Hair follicular keratinocyte (primary cell): ENCODE measurements around the gene SGCB. TPM values are rescaled to one million over a fixed set of nuclear protein-coding genes. Genes with fewer than 3 reads are reported as not detected.

Experiments
- total RNA-seq: library from RNA; depleted of rRNA; stranded (reverse); fragments of >200 nt; gene quantifications from 2 replicates; pipeline ENCODE4 v1.2.3, GENCODE V29; 2015

SGCB gene, protein sequence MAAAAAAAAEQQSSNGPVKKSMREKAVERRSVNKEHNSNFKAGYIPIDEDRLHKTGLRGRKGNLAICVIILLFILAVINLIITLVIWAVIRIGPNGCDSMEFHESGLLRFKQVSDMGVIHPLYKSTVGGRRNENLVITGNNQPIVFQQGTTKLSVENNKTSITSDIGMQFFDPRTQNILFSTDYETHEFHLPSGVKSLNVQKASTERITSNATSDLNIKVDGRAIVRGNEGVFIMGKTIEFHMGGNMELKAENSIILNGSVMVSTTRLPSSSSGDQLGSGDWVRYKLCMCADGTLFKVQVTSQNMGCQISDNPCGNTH
- 9.0 and 18.1 TPM in 2 replicates for total RNA-seq

DNA sequence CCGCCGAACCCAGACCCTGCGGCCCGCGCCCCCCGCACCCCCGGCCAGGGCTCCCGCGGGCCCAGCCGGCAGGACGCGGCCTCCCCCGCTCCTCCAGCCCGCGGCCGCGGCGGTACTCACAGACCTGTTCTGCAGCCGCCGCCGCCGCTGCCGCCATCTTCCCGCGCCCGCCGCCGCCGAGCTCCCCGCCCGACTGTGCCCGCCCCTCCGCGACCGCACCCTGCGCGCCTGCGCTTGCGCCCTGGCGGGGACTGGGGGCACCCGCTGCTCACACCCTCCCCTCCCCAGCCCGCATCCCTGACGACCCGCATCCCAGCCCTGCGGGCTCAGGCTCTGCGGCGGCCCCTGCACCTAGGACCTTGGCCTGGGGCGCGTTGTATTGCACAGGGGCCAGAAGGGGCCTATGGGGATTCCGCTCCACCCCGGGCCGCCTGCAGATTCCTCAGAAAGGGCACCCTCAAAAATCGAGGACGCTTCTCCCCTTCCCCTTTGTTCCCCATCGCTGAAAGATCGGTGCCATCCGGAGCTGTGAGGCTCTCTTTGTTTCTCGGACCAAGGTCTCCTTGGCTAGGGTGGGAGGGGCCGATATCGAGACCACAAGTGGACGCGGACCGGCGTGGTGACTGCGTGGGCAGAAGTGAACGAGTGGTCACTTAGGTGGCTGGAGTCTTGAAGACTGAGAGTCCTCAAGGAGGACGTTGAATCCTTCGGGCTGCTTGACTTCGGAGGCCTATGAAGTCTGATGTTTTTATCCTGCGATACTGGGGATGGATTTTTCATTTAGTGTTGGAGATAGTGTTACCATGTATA is at the start of gene SGCB:
Gene SGCB, minus strand, starts transcription at position 197 of the 810 bp plus-strand sequence. Its CDS starts 40 bp downstream, at position 157.

DNA sequence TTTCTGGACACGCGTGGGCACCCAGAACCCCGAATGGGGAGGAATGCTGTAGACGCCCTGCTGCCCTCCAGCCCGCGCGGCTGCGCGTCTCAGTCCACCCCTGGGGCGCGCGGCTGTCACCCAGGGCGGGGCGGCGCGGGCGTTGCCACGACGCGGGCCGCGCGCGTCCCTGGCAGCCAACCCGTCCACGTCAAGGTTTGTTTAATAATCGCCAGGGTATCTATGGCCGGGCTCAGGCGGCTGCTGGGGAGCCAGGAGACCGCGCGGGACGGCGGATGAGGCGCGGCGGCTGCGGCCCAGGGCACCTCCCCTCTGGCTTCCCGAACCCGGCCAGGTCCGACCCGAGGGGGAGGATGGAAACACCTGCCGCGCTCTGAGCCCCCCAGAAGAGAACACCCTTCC is 13.1 kb upstream of the SGCB start, which contains the start of gene SPATA18:
Gene SPATA18, plus strand, starts transcription at position 92 of the 402 bp plus-strand sequence. CDS start 401 bp downstream, outside the sequence.

DNA sequence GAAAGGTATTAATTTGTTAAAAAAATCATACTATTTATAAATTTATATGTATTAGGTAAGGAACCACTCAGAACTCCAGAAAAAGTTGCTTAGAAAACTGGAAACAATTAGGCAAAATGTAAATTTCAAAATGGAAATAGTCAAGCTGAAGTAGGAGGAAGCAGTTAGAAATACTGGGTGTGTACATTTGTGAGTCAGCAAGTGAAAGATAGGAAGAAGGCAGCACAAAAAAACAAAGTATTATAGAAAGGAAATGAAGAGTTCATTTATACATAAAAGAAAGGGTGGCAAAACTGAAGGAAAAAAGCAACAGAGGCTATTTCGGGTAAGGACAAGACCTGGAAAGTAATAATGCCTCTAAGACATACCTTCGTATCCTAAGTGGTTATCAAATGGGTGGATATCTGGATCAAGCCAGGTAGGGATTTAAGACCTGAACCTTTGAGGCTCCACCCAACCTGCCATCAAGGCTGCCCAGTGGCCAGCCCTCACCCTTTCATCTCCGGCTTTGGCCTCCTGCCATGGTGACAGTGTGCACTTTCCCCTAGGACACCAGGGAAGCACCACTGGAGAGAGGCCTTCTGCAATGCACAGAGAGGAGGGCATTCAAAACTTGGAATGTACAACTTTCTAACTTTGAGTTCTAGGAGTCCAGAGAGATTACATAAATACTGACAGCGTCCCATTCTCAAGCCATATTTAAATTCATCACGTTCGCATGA is 18.0 kb downstream of the SGCB start, which contains the start of gene LRRC66:
Gene LRRC66, minus strand, starts transcription at position 428 of the 722 bp plus-strand sequence. CDS start 2,750 bp downstream, outside the sequence.

Other genes with a start within 250 kb of the SGCB start
- 10.9 and 19.0 TPM in 2 replicates for gene DCUN1D4, start 195.1 kb downstream of the SGCB start, total RNA-seq
- 0.04 and 0.08 TPM in 2 replicates for gene LRRC66, start 17.9 kb downstream of the SGCB start, total RNA-seq
- gene SPATA18, start 13.0 kb upstream of the SGCB start, total RNA-seq, result 5.4 and 7.0 TPM in 2 replicates